Fibroblast of the aortic adventitia (primary cell): ENCODE measurements around the gene MAPK8IP1. TPM values are rescaled to one million over a fixed set of nuclear protein-coding genes. Genes with fewer than 3 reads are reported as not detected.

Experiments used
- DNase-seq: peaks from one replicate; pipeline ENCODE4 v3.0.0-alpha.2; 2010; ENCODE audit warnings: low read depth
- H3K4me3 ChIP-seq: 2 replicates; pipeline ENCODE4 v1.5.1; 2011; ENCODE audit warnings: low read depth, mild to moderate bottlenecking, control low read depth, low read length, moderate library complexity
- CTCF ChIP-seq: IDR thresholded peaks from 2 replicates; pipeline ENCODE4 v1.5.1; 2011; ENCODE audit warnings: mild to moderate bottlenecking, low read length, control low read depth, inconsistent platforms; ENCODE audit not compliant: insufficient read depth
- total RNA-seq: library from RNA; depleted of rRNA; stranded (reverse); fragments of >200 nt; gene quantifications from 2 replicates; pipeline ENCODE4 v1.2.3, GENCODE V29; 2012; ENCODE audit warnings: low replicate concordance

The MAPK8IP1 gene
- total RNA-seq, 1 donor = 8.1 TPM

DNA sequence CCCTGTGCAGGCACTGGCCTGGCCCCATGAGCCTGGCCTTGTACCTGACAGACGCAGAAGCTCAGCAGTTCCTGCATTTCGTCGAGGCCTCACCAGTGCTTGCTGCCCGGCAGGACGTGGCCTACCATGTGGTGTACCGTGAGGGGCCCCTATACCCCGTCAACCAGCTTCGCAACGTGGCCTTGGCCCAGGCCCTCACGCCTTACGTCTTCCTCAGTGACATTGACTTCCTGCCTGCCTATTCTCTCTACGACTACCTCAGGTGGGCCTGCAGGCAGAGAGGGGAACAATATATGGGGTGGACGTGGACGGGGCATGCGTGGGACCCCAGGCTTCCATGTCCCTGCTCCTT, 41.9 kb downstream of the MAPK8IP1 start:
- DNase-seq = no peak
- H3K4me3 ChIP-seq = no peak overlapping the region
- TF ChIP-seq CTCF = no peak

GRCh38 chr11:45927684-45928413, 42.4 kb downstream of the MAPK8IP1 start:
- no peak for TF ChIP-seq CTCF
- DNase-seq = no peak
- H3K4me3 ChIP-seq = no peak overlapping the region

DNA sequence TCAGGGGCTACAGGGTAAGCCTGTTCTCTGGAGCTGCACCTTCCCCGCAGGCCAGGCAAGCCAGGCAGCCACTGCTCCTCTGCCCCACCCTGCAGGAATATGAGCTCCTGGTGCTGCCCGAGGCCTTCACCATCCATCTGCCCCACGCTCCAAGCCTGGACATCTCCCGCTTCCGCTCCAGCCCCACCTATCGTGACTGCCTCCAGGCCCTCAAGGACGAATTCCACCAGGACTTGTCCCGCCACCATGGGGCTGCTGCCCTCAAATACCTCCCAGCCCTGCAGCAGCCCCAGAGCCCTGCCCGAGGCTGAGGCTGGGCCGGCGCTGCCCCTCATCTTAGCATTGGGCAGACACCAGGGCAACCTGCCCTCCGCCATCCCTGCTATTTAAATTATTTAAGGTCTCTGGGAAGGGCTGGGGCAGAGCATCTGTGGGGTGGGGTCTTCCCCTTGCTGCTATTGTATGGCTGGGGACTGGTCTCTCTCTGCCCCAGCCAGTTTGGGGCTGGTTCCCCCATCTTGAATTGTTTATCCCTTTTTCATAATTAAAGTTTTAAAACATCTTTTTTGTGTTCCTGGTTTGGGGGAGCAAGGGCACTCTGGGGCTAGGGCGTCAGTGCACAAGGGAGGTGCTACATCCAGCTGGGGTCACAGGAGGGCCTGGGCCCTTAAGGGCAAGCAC, 43.2 kb downstream of the MAPK8IP1 start:
- no peak for TF ChIP-seq CTCF
- DNase-seq = no peak
- no peak overlapping the region for H3K4me3 ChIP-seq

GRCh38 chr11:45929486-45930030, 44.1 kb downstream of the MAPK8IP1 start:
- H3K4me3 ChIP-seq = no peak overlapping the region
- DNase-seq = no peak
- no peak for TF ChIP-seq CTCF

- no peak overlapping the region for H3K4me3 ChIP-seq
- TF ChIP-seq CTCF = no peak
- DNase-seq = no peak
Measured at GRCh38 chr11:45930031-45930794, 44.8 kb downstream of the MAPK8IP1 start.

DNA sequence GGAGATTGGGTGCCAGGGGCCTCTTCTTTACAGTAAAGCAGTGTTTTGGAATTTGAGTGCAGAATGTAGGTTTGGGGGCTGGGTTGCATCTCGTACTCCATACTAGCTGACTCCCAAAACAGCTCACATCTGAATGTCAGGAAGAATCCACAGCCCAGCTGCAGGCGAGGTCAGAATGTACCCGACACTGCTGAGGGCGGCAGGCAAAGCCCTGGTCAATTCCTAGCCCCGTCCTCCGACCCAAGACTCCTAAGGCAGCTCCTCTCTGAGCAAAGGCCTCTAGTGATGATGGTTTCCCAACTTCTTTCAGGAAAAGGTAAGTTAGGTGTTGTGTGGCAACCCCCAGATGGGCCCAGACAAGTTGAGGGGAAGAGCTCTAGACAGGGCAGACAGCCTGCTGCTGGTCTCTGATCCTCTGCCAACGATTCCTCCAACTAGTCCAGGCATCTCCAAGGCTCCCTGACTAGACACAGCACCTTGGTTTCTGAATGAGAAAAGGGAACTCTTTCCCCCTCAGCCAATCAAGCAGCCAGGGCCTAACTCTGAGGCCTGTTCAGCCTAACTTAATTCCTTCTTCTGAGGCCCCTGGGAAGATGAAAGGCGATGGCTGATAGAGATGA, 45.6 kb downstream of the MAPK8IP1 start:
- no peak for DNase-seq
- no peak for TF ChIP-seq CTCF
- H3K4me3 ChIP-seq = no peak overlapping the region
